ENCODE data around the gene UNC50. TPM values are rescaled to one million over a fixed set of nuclear protein-coding genes. Genes with fewer than 3 reads are reported as not detected.

The UNC50 gene
- total and polyA plus RNA-seq, 7 experiments from 2014 or later, result 22.2 to 63.2 (median 41.1) TPM

GRCh38 chr2:98649135-98649991 lies 41.0 kb downstream of the UNC50 start:
- Histone ChIP-seq H3K4me3 (ENCODE audit: low read length) (no peak overlapping the region), H3K4me1 (ENCODE audit: control insufficient read depth in 2 of 2, insufficient read depth in 2 of 2, low read length in 2 of 2) (peaks cover 29 to 44% of the 10 kb centered on the region in 2 donors), H3K27me3 (ENCODE audit: control insufficient read depth in 2 of 2, insufficient read depth in 2 of 2, low read length in 2 of 2) (no peaks in the 10 kb centered on the region), H3K27ac (ENCODE audit: low read depth, low read length) (peak overlapping the region; percentile 39), H3K9me3 (ENCODE audit: control insufficient read depth in 2 of 3, low read length in 3 of 3) (peaks cover 0 to 7% (median 0%) of the 10 kb centered on the region in 3 experiments), H3K36me3 (ENCODE audit: control insufficient read depth in 2 of 3, insufficient read depth in 3 of 3, low read length in 3 of 3) (peaks cover 8 to 38% (median 18%) of the 10 kb centered on the region in 3 experiments)
- DNase-seq (peak; percentile 53 to 87 (median 80)), ATAC-seq (peak; percentile 99)
- peaks cover 0 to 21% (median 13%) of the 10 kb centered on the region in 11 donors for H3K9me3 Mint-ChIP-seq
- no peaks in the 10 kb centered on the region for H3K27me3 Mint-ChIP-seq
- intact Hi-C loops (cut with micrococcal nuclease), result loop anchor here (1.0 to 2.0 kb wide), 10 partner anchors 13 to 417 kb away; no protein-coding TSS in a partner anchor
- CTCF ChIA-PET, result interaction anchor here (0.6 to 2.1 kb wide), 28 partner anchors 11 to 849 kb away, joined by 3 to 30 read pairs (median 4); partner anchors contain the start of gene MGAT4A
- H3K27ac Mint-ChIP-seq, result peak overlapping the region; percentile 73 to 96 (median 92)
- peaks cover 14 to 65% (median 50%) of the 10 kb centered on the region in 5 donors for H3K36me3 Mint-ChIP-seq
- H3K4me1 Mint-ChIP-seq, result peaks cover 40 to 66% (median 57%) of the 10 kb centered on the region in 7 donors
- POLR2A ChIA-PET, result interaction anchor here (0.6 to 1.8 kb wide), 20 partner anchors 10 to 190 kb away, joined by 3 to 18 read pairs (median 4); partner anchors contain the start of gene MGAT4A
- peak overlapping the region in 8 of 10 donors; percentile 5 to 66 (median 50) for H3K4me3 Mint-ChIP-seq

DNA sequence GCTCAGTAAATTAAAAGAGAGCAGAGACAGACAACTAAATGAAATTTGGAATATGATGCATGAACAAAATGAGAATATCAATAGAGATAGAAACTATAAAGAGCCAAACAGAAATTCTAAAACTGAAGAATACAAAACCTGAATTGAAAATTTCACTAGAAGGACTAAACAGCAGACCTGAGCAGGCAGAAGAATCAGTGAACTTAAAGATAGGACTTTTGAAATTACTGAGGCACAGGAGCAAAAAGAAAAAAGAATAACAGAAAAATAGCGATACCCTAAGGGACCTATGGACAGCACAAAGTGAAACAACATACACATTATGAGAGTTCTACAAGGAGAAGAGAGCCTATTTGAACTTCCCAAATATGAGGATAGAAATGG lies 41.6 kb downstream of the UNC50 start:
- H3K27me3 ChIP-seq (ENCODE audit: control insufficient read depth in 2 of 2, insufficient read depth in 2 of 2, low read length in 2 of 2), result no peaks in the 10 kb centered on the region
- H3K27ac ChIP-seq (ENCODE audit: low read depth, low read length), result no peak overlapping the region
- peaks cover 35 to 51% of the 10 kb centered on the region in 2 donors for H3K4me1 ChIP-seq (ENCODE audit: control insufficient read depth in 2 of 2, insufficient read depth in 2 of 2, low read length in 2 of 2)
- ChIA-PET POLR2A (interaction anchor here (0.6 to 1.8 kb wide), 18 partner anchors 10 to 189 kb away, joined by 3 to 18 read pairs (median 4); partner anchors contain the start of gene MGAT4A), CTCF (interaction anchor here (0.6 to 2.1 kb wide), 25 partner anchors 10 to 415 kb away, joined by 3 to 30 read pairs (median 4); partner anchors contain the start of gene MGAT4A)
- Mint-ChIP-seq H3K36me3 (peaks cover 14 to 67% (median 53%) of the 10 kb centered on the region in 5 donors), H3K27me3 (no peaks in the 10 kb centered on the region), H3K4me3 (peak overlapping the region in 7 of 10 donors; percentile 44 to 66 (median 53)), H3K27ac (peak overlapping the region; percentile 73 to 96 (median 92)), H3K4me1 (peaks cover 46 to 72% (median 63%) of the 10 kb centered on the region in 7 donors), H3K9me3 (peaks cover 0 to 21% (median 13%) of the 10 kb centered on the region in 11 donors)
- ATAC-seq (no peak), DNase-seq (no peak)
- intact Hi-C loops (cut with micrococcal nuclease), result loop anchor here (1.0 to 5.0 kb wide), 11 partner anchors 13 to 532 kb away; partner anchors contain the start of genes MITD1 (in 1 of the 2) and MRPL30 (in 1 of the 2)
- H3K9me3 ChIP-seq (ENCODE audit: control insufficient read depth in 2 of 3, low read length in 3 of 3), result peaks cover 0 to 7% (median 0%) of the 10 kb centered on the region in 3 experiments
- peaks cover 8 to 33% (median 18%) of the 10 kb centered on the region in 3 experiments for H3K36me3 ChIP-seq (ENCODE audit: control insufficient read depth in 2 of 3, insufficient read depth in 3 of 3, low read length in 3 of 3)
- H3K4me3 ChIP-seq (ENCODE audit: low read length), result no peak overlapping the region

DNA sequence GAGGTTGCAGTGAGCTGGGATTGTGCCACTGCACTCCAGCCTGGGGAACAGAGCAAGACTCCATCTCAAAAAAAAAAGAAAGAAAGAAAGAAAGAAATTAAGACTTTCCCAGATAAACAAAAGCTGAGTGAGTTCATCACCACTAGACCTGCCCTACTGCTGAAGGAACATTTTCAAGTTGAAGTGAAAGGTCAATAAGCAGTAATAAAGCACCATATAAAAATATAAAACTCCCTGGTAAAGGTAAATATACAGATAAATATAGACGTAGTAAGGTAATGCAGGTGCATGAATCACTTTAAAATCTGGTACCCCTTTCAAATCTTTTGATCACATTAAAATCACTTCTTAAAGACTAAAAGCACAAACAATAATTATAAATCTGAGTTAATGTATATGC lies 42.6 kb downstream of the UNC50 start:
- POLR2A ChIA-PET, result interaction anchor here (0.9 to 1.0 kb wide), 4 partner anchors 10 to 82 kb away, joined by 3 to 4 read pairs (median 4); no protein-coding TSS in a partner anchor

GRCh38 chr2:98654699-98655495 lies 46.5 kb downstream of the UNC50 start:
- Mint-ChIP-seq H3K36me3 (peaks cover 9 to 66% (median 62%) of the 10 kb centered on the region in 5 donors), H3K27ac (peak overlapping the region; percentile 76 to 99 (median 93)), H3K9me3 (peaks cover 0 to 14% (median 9%) of the 10 kb centered on the region in 11 donors), H3K4me3 (peak overlapping the region; percentile 40 to 81 (median 69)), H3K27me3 (no peaks in the 10 kb centered on the region), H3K4me1 (peaks cover 50 to 97% (median 88%) of the 10 kb centered on the region in 7 donors)
- H3K27ac ChIP-seq (ENCODE audit: low read depth, low read length), result peak overlapping the region; percentile 79
- DNase-seq (peak in 7 of 9 donors; percentile 52 to 80 (median 75)), ATAC-seq (peak; percentile 72)
- H3K27me3 ChIP-seq (ENCODE audit: control insufficient read depth in 2 of 2, insufficient read depth in 2 of 2, low read length in 2 of 2), result no peaks in the 10 kb centered on the region
- H3K36me3 ChIP-seq (ENCODE audit: control insufficient read depth in 2 of 3, insufficient read depth in 3 of 3, low read length in 3 of 3), result peaks cover 0 to 12% (median 0%) of the 10 kb centered on the region in 3 experiments
- peak overlapping the region; percentile 4 for H3K4me3 ChIP-seq (ENCODE audit: low read length)
- H3K9me3 ChIP-seq (ENCODE audit: control insufficient read depth in 2 of 3, low read length in 3 of 3), result peaks cover 0 to 7% (median 0%) of the 10 kb centered on the region in 3 experiments
- ChIA-PET POLR2A (interaction anchor here (0.6 to 17.2 kb wide), 8 partner anchors 8 to 115 kb away, joined by 3 to 353 read pairs (median 9); partner anchors contain the start of gene MGAT4A), CTCF (interaction anchor here (0.5 to 0.7 kb wide), 2 partner anchors 30 to 153 kb away, joined by 3 read pairs; no protein-coding TSS in a partner anchor)
- intact Hi-C loops (cut with micrococcal nuclease), result loop anchor here (1.0 to 5.0 kb wide), 5 partner anchors 8 to 527 kb away; partner anchors contain the start of genes MITD1 (in 1 of the 2) and MRPL30 (in 1 of the 2)
- H3K4me1 ChIP-seq (ENCODE audit: control insufficient read depth in 2 of 2, insufficient read depth in 2 of 2, low read length in 2 of 2), result peaks cover 64 to 85% of the 10 kb centered on the region in 2 donors

More for the DNA sequence above, 42.6 kb downstream of the UNC50 start:
- Mint-ChIP-seq H3K27me3 (no peaks in the 10 kb centered on the region), H3K4me1 (peaks cover 47 to 82% (median 69%) of the 10 kb centered on the region in 7 donors), H3K36me3 (peaks cover 14 to 66% (median 61%) of the 10 kb centered on the region in 5 donors), H3K9me3 (peaks cover 0 to 21% (median 13%) of the 10 kb centered on the region in 11 donors), H3K27ac (peak overlapping the region in 8 of 9 donors; percentile 82 to 96 (median 92)), H3K4me3 (peak overlapping the region in 8 of 10 donors; percentile 0 to 71 (median 62))
- peaks cover 8 to 33% (median 14%) of the 10 kb centered on the region in 3 experiments for H3K36me3 ChIP-seq (ENCODE audit: control insufficient read depth in 2 of 3, insufficient read depth in 3 of 3, low read length in 3 of 3)
- H3K27ac ChIP-seq (ENCODE audit: low read depth, low read length), result no peak overlapping the region
- no peak for DNase-seq
- peaks cover 45 to 61% of the 10 kb centered on the region in 2 donors for H3K4me1 ChIP-seq (ENCODE audit: control insufficient read depth in 2 of 2, insufficient read depth in 2 of 2, low read length in 2 of 2)
- H3K4me3 ChIP-seq (ENCODE audit: low read length), result no peak overlapping the region
- ATAC-seq, result no peak
- H3K27me3 ChIP-seq (ENCODE audit: control insufficient read depth in 2 of 2, insufficient read depth in 2 of 2, low read length in 2 of 2), result no peaks in the 10 kb centered on the region
- CTCF ChIA-PET, result interaction anchor here (1.1 kb wide), 1 partner anchor 23 kb away, joined by 3 read pairs; no protein-coding TSS in a partner anchor
- intact Hi-C loops (cut with micrococcal nuclease), result loop anchor here in 1 of 2 donors (5.0 kb wide), 1 partner anchor 531 kb away; the partner anchor contains the start of genes MITD1 and MRPL30
- peaks cover 0 to 7% (median 0%) of the 10 kb centered on the region in 3 experiments for H3K9me3 ChIP-seq (ENCODE audit: control insufficient read depth in 2 of 3, low read length in 3 of 3)

DNA sequence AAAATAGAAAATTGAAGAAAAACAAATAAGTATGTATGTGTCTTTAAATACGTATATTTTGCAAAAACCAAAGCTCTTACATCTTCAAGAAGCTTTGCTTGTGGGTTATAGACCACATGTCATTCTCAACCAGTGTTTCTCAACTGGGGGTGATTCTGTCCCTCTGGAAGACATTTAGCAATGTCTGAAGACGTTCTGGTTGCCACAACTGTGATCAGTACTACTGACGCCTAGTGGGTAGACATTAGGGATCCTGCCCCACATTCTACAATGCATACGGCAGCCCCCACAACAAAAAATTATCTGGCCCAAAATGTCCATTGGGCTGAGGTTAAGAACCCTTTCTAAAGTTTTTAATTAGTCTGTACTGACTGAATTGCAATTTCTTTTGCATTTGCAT lies 48.4 kb downstream of the UNC50 start:
- H3K27me3 ChIP-seq (ENCODE audit: control insufficient read depth in 2 of 2, insufficient read depth in 2 of 2, low read length in 2 of 2), result no peaks in the 10 kb centered on the region
- H3K27ac Mint-ChIP-seq, result peak overlapping the region; percentile 85 to 99 (median 93)
- DNase-seq (peak in 7 of 9 donors; percentile 50 to 85 (median 75)), ATAC-seq (peak; percentile 92)
- ChIA-PET CTCF (interaction anchor here (0.6 to 2.2 kb wide), 8 partner anchors 8 to 115 kb away, joined by 3 to 5 read pairs (median 3); no protein-coding TSS in a partner anchor), POLR2A (interaction anchor here (0.8 to 17.2 kb wide), 13 partner anchors 7 to 212 kb away, joined by 3 to 353 read pairs (median 7); partner anchors contain the start of gene MGAT4A)
- H3K9me3 ChIP-seq (ENCODE audit: control insufficient read depth in 2 of 3, low read length in 3 of 3), result no peaks in the 10 kb centered on the region
- peaks cover 46 to 97% (median 90%) of the 10 kb centered on the region in 7 donors for H3K4me1 Mint-ChIP-seq
- H3K27ac ChIP-seq (ENCODE audit: low read depth, low read length), result peak overlapping the region; percentile 79
- no peaks in the 10 kb centered on the region for H3K27me3 Mint-ChIP-seq
- H3K4me3 Mint-ChIP-seq, result peak overlapping the region; percentile 37 to 87 (median 76)
- intact Hi-C loops (cut with micrococcal nuclease), result loop anchor here (2.0 to 5.0 kb wide), 2 partner anchors 46 to 194 kb away; no protein-coding TSS in a partner anchor
- H3K36me3 ChIP-seq (ENCODE audit: control insufficient read depth in 2 of 3, insufficient read depth in 3 of 3, low read length in 3 of 3), result no peaks in the 10 kb centered on the region
- peaks cover 78 to 89% of the 10 kb centered on the region in 2 donors for H3K4me1 ChIP-seq (ENCODE audit: control insufficient read depth in 2 of 2, insufficient read depth in 2 of 2, low read length in 2 of 2)
- peaks cover 8 to 65% (median 61%) of the 10 kb centered on the region in 5 donors for H3K36me3 Mint-ChIP-seq
- peaks cover 0 to 11% (median 0%) of the 10 kb centered on the region in 11 donors for H3K9me3 Mint-ChIP-seq
- H3K4me3 ChIP-seq (ENCODE audit: low read length), result peak overlapping the region; percentile 40
